Left ventricle myocardium inferior (tissue), 1 donor: Measurements from ENCODE around the gene WSB1. TPM values are rescaled to one million over a fixed set of nuclear protein-coding genes. Genes with fewer than 3 reads are reported as not detected.
"Not testable (repeated sequence)": the region's sequence is repeated elsewhere in the genome, so short reads cannot be mapped to it uniquely, and the experiment has no call there.

Source experiments
- DNase-seq: peaks from one replicate; pipeline ENCODE4 v3.0.0-alpha.2; 2020
- H3K27ac ChIP-seq: fragments of 200-600 bp; replicated peaks from 2 replicates; pipeline ENCODE4 v1.8.0; 2021
- H3K27me3 ChIP-seq: fragments of 200-600 bp; 2 replicates; pipeline ENCODE4 v1.8.0; 2021; ENCODE audit warnings: low read depth
- H3K36me3 ChIP-seq: fragments of 200-600 bp; 2 replicates; pipeline ENCODE4 v1.8.0; 2021
- H3K4me1 ChIP-seq: fragments of 200-600 bp; 2 replicates; pipeline ENCODE4 v1.8.0; 2021
- H3K4me3 ChIP-seq: fragments of 200-600 bp; 2 replicates; pipeline ENCODE4 v1.8.0; 2021; ENCODE audit warnings: mild to moderate bottlenecking, moderate library complexity
- H3K9me3 ChIP-seq: fragments of 200-600 bp; replicated peaks from 2 replicates; pipeline ENCODE4 v1.8.0; 2021
- intact Hi-C: fragments of 100-400 bp; cut with micrococcal nuclease; formaldehyde crosslinking; loops from one replicate; pipeline ENCODE4 v1.11.0; 2022
- total RNA-seq: library from RNA; stranded (reverse); fragmentation: NEBNext Ultra II Directional; extraction: Animal tissue kit (Norgen Biotek cat#: 25700); gene quantifications from one replicate; pipeline ENCODE4 v1.2.1, GENCODE V29; 2021
- TF ChIP-seq, protein P1 (sequence below): fragments of 200-600 bp; IDR thresholded peaks from 2 replicates; pipeline ENCODE4 v1.8.0; 2021; ENCODE audit warnings: antibody characterized with exemption, mild to moderate bottlenecking, borderline replicate concordance
- donor health status: DM: no; HTN: yes; CAD: no; lungs with severe emphysema.

WSB1 gene
- total RNA-seq, 1 donor from 2014 or later = 53.3 TPM

DNA sequence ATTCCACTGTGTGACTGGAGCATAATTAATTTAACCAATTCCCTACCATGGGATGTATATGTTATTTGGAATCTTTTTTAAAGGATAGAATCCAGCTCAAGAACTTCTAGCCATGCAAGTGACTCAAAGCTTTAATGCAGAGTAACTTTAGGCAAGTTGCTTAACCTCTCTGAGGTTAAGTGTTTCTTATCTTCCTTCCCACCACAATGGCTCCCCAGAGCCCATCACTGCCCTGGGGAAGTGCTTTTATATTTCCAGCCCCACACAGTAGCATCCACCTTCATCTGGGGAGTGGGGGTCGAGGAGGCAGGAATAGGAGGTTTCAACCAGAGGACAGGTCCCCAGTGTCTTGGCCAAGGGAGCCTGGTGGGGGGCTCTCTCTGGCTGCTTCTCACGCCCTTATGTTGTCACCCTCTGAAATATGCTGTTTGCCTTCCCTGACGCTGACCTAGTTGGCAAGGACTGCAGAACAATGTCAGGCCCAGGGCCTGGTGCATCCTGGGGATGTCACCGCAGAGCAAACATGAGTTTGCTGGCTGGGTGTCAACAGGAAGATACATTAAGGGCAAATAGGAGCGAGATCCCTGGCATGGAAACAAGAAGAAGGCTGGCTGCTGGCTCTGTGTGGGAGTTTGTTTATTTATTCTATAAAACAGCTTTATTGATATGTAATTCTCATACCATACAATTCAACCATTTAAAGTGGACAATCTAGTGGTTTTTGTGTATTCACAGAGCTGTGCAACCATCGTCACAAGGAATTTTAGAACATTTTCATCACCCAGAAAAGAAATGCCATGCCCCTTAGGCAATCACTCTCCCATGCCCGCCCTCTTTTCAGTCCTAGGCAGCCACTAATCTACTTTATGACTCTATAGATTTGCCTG lies 46.6 kb upstream of the WSB1 start:
- H3K27ac ChIP-seq = peak overlapping the region; percentile 90
- H3K27me3 ChIP-seq = no peaks in the 10 kb centered on the region
- DNase-seq = peak; percentile 61
- TF ChIP-seq, protein P1, sequence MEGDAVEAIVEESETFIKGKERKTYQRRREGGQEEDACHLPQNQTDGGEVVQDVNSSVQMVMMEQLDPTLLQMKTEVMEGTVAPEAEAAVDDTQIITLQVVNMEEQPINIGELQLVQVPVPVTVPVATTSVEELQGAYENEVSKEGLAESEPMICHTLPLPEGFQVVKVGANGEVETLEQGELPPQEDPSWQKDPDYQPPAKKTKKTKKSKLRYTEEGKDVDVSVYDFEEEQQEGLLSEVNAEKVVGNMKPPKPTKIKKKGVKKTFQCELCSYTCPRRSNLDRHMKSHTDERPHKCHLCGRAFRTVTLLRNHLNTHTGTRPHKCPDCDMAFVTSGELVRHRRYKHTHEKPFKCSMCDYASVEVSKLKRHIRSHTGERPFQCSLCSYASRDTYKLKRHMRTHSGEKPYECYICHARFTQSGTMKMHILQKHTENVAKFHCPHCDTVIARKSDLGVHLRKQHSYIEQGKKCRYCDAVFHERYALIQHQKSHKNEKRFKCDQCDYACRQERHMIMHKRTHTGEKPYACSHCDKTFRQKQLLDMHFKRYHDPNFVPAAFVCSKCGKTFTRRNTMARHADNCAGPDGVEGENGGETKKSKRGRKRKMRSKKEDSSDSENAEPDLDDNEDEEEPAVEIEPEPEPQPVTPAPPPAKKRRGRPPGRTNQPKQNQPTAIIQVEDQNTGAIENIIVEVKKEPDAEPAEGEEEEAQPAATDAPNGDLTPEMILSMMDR = no peak
- no peak overlapping the region for H3K4me3 ChIP-seq
- intact Hi-C loops = loop anchor here (5.0 kb wide), 1 partner anchor 85 kb away; no protein-coding TSS in a partner anchor
- no peaks in the 10 kb centered on the region for H3K9me3 ChIP-seq
- no peaks in the 10 kb centered on the region for H3K36me3 ChIP-seq
- peaks cover 55% of the 10 kb centered on the region for H3K4me1 ChIP-seq

DNA sequence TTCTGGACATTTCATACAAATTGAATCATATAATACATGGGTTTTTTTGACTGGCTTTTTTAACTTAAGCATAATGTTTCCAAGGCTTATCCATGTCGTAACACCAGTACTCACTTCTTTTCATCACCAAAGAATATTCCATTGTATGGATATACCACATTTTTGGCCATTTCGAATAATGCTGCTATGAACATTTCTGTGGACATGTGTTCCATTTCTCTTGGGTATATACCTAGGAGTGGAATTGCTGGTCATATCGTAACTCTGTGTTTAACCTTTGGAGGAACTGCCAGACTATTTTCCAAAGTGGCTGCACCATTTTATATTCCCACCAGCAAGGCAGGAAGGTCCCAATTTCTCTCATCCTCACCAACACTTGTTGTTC lies 46.0 kb upstream of the WSB1 start:
- Histone ChIP-seq H3K4me1 (peaks cover 49% of the 10 kb centered on the region), H3K27me3 (no peaks in the 10 kb centered on the region)
- intact Hi-C loops = loop anchor here (5.0 kb wide), 1 partner anchor 84 kb away; no protein-coding TSS in a partner anchor

DNA sequence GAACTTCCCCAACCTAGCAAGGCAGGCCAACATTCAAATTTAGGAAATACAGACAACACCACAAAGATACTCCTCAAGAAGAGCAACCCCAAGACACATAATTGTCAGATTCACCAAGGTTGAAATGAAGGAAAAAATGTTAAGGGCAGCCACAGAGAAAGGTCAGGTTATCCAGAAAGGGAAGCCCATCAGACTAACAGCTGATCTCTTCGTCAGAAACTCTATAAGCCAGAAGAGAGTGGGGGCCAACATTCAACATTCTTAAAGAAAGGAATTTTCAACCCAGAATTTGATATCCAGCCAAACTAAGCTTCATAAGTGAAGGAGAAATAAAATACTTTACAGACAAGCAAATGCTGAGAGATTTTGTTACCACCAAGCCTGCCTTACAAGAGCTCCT lies 43.1 kb upstream of the WSB1 start:
- H3K4me1 ChIP-seq = peaks cover 26% of the 10 kb centered on the region
- H3K9me3 ChIP-seq, H3K27ac ChIP-seq, intact Hi-C loops, DNase-seq, H3K4me3 ChIP-seq, H3K36me3 ChIP-seq, H3K27me3 ChIP-seq: not testable (repeated sequence)

More for the DNA sequence above, 46.0 kb upstream of the WSB1 start:
- DNase-seq = no peak
- TF ChIP-seq, protein P1 = no peak
- H3K4me3 ChIP-seq = no peak overlapping the region
- peak overlapping the region; percentile 90 for H3K27ac ChIP-seq
- no peaks in the 10 kb centered on the region for H3K36me3 ChIP-seq
- H3K9me3 ChIP-seq = no peaks in the 10 kb centered on the region

DNA sequence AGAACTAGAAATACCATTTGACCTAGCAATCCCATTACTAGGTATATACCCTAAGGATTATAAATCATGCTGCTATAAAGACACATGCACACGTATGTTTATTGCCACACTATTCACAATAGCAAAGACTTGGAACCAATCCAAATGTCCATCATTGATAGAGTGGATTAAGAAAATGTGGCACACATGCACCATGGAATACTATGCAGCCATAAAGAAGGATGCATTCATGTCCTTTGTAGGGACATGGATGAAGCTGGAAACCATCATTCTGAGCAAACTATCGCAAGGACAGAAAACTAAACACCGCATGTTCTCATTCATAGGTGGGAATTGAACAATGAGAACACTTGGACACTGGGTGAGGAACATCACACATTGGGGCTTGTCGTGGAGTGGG lies 39.1 kb upstream of the WSB1 start:
- H3K4me1 ChIP-seq = peaks cover 17% of the 10 kb centered on the region
- H3K27me3 ChIP-seq, H3K9me3 ChIP-seq, intact Hi-C loops, DNase-seq, H3K4me3 ChIP-seq, H3K36me3 ChIP-seq, H3K27ac ChIP-seq: not testable (repeated sequence)

DNA sequence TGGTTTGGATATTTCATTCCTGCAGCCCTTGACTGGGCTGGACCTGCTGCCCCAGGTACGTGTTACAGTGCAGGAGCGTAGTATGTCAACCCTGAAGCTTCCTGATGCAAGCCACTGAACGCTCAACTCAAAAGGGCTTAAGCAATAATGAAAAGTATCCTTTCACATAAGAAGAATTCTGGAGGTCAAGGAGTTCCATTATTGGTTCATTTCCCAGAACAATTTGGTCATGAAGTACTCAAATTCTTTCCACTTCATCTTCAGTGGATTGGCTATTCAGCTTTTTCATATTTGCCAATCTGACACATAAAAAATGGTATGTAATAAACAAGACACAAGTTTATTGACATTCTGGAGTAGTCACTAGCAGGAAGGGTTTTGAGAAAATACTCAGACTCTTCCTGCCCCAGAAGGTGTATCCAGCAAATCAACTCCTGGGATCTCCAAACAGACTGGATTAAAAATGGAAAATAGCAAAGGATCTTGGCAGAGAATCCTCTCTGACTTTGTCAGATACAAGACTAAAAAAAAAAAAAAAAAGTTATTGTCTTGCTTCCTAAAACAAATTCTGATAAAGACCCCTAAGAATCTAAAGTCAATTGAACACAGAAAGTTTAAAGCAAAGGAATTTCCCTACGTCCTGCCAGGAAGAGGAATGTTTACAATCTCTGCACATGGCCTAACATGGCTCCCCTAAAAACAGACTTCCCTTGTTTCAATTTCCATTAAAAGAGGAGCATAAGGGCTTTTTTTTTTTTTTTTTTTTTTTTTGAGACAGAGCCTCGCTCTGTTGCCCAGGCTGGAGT lies 37.5 kb upstream of the WSB1 start:
- DNase-seq = no peak
- H3K4me1 ChIP-seq = peaks cover 18% of the 10 kb centered on the region
- H3K27me3 ChIP-seq = no peaks in the 10 kb centered on the region
- TF ChIP-seq, protein P1 = no peak
- intact Hi-C loops = no loop called here
- H3K4me3 ChIP-seq = no peak overlapping the region
- no peaks in the 10 kb centered on the region for H3K36me3 ChIP-seq
- peak overlapping the region; percentile 81 for H3K27ac ChIP-seq
- peaks cover 5% of the 10 kb centered on the region for H3K9me3 ChIP-seq

DNA sequence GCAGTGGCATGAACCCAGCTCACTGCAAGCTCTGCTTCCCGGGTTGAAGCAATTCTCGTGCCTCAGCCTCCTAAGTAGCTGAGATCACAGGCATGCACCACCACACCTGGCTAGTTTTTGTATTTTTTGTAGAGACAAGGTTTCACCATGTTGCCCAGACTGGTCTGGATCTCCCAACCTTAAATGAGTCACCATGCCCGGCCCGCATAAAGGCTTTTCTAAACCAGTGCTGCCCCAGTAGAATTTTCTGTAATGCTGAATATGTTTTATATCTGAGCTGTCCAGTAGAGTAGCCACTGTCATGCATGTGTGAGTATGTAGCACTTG lies 36.9 kb upstream of the WSB1 start:
- intact Hi-C loops = no loop called here

More for the DNA sequence above, 36.9 kb upstream of the WSB1 start:
- H3K27ac ChIP-seq = peak overlapping the region; percentile 81
- peaks cover 22% of the 10 kb centered on the region for H3K4me1 ChIP-seq
- no peaks in the 10 kb centered on the region for H3K27me3 ChIP-seq
- peaks cover 5% of the 10 kb centered on the region for H3K9me3 ChIP-seq
- no peak for DNase-seq
- no peaks in the 10 kb centered on the region for H3K36me3 ChIP-seq
- TF ChIP-seq, protein P1 = no peak
- H3K4me3 ChIP-seq = no peak overlapping the region
